ENCODE results near the gene RAB44. TPM values are rescaled to one million over a fixed set of nuclear protein-coding genes. Genes with fewer than 3 reads are reported as not detected.

Gene RAB44
- total and polyA plus RNA-seq, 7 donors: under 0.01 to 0.71 (median 0.17) TPM; not detected in 3

DNA sequence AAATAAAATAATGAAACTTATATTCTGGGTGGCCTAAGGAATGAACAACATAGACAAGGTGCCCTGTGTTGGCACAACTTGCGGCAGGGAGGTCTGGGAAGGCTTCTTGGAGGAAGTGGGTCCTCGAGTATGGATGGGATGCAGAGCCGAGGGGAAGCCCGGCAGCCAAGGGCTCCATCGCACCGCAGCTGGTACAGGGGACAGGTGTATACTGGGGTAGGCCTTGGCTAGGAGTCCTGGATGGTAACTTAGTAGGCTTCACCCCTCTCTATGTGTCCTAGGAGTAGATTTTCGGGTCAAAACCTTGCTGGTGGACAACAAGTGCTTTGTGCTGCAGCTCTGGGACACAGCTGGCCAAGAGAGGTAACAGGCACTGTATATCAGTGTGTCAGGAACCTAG, 28.0 kb downstream of the RAB44 start:
- Histone ChIP-seq H3K9me3 (no peaks in the 10 kb centered on the region), H3K4me1 (no peaks in the 10 kb centered on the region), H3K36me3 (no peaks in the 10 kb centered on the region), H3K27ac (no peak overlapping the region), H3K4me3 (no peak overlapping the region), H3K27me3 (no peaks in the 10 kb centered on the region)
- peak; percentile 52 for DNase-seq
- WGBS, 2 donors: 93 to 94% methylated on average over 7 of the region's 7 CpGs
- TF ChIP-seq EP300 (IDR thresholded peaks at IDR 0.05) (no peak), POLR2AphosphoS5 (IDR thresholded peaks at IDR 0.05) (no peak), POLR2A (IDR thresholded peaks at IDR 0.05) (no peak)
- TF ChIP-seq, protein P1, sequence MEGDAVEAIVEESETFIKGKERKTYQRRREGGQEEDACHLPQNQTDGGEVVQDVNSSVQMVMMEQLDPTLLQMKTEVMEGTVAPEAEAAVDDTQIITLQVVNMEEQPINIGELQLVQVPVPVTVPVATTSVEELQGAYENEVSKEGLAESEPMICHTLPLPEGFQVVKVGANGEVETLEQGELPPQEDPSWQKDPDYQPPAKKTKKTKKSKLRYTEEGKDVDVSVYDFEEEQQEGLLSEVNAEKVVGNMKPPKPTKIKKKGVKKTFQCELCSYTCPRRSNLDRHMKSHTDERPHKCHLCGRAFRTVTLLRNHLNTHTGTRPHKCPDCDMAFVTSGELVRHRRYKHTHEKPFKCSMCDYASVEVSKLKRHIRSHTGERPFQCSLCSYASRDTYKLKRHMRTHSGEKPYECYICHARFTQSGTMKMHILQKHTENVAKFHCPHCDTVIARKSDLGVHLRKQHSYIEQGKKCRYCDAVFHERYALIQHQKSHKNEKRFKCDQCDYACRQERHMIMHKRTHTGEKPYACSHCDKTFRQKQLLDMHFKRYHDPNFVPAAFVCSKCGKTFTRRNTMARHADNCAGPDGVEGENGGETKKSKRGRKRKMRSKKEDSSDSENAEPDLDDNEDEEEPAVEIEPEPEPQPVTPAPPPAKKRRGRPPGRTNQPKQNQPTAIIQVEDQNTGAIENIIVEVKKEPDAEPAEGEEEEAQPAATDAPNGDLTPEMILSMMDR (IDR thresholded peaks at IDR 0.05): no peak
- intact Hi-C loops (cut with DNase I): no loop called here

DNA sequence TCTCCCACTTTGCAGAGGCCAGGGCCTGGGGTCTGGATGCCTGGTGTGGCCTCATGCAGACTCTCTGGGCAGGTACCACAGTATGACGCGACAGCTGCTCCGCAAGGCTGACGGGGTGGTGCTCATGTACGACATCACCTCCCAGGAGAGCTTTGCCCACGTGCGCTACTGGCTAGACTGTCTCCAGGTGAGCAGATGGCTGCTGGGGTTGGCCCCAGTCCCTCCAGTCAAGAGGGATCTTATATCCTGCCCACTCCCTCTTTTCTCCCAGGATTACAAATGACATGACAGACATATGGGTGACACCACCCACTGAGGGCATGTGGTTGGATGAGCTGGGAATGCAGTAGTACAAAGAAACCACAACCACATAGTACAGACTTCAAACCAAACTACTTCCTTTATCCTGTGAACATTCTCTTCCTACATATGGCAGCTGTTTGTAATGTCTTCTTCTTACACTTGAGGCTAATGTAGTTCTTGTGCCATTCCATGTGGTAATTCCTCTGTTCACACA, 29.9 kb downstream of the RAB44 start:
- no peaks in the 10 kb centered on the region for H3K9me3 ChIP-seq
- intact Hi-C loops (cut with DNase I): no loop called here
- 87 to 89% methylated on average over 7 of the region's 7 CpGs for WGBS, 2 donors
- TF ChIP-seq EP300 (IDR thresholded peaks at IDR 0.05) (no peak), POLR2AphosphoS5 (IDR thresholded peaks at IDR 0.05) (no peak), POLR2A (IDR thresholded peaks at IDR 0.05) (no peak)
- TF ChIP-seq, protein P1 (IDR thresholded peaks at IDR 0.05): no peak
- H3K4me3 ChIP-seq: no peak overlapping the region
- H3K4me1 ChIP-seq: no peaks in the 10 kb centered on the region
- H3K27ac ChIP-seq: no peak overlapping the region
- no peaks in the 10 kb centered on the region for H3K27me3 ChIP-seq
- no peaks in the 10 kb centered on the region for H3K36me3 ChIP-seq
- no peak for DNase-seq

DNA sequence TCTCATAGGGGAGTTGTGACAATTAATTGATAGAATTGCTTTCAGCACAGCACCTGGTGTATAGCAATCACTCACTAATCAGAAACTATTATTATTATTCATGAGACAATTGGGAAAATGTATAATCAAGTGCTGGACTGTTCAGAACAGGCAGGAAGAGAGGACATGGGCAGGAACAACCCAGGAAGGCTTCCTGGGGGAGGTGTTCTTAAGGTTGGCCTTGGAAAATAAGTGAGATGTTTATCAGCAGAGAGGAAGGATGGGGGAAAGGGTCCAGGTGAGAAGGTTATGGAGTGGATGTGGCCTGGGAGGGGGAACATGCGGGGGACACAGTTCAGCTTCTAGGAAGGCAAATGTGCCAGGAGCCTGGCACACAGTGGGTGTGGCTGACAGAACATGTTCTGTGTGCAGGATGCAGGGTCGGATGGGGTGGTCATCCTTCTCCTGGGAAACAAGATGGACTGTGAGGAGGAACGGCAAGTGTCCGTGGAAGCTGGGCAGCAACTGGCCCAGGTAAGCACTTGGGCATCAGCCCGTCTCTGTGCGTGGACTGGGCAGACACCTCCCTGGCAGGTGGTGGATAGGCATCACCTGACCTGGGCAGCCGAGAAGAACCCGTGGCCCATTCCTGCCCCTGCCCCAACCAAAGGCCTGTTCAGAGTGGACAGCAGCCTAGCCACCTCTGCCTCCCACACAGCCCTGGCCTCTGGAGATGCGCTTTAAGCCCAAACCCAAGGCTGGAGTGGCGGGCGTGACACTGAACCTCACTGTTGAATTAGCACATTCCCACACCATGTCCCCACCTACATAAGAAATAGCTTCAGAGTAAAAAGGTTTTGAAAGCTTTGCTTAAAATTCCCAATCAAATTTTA, 30.9 kb downstream of the RAB44 start:
- TF ChIP-seq POLR2A (IDR thresholded peaks at IDR 0.05): no peak
- TF ChIP-seq, protein P1 (IDR thresholded peaks at IDR 0.05): no peak
- TF ChIP-seq EP300 (IDR thresholded peaks at IDR 0.05): no peak
- TF ChIP-seq POLR2AphosphoS5 (IDR thresholded peaks at IDR 0.05): no peak
- Histone ChIP-seq H3K27ac (no peak overlapping the region), H3K27me3 (no peaks in the 10 kb centered on the region), H3K9me3 (no peaks in the 10 kb centered on the region), H3K4me1 (no peaks in the 10 kb centered on the region), H3K36me3 (no peaks in the 10 kb centered on the region), H3K4me3 (no peak overlapping the region)
- WGBS, 2 donors: 82 to 90% methylated on average over 11 of the region's 11 CpGs
- DNase-seq: no peak
- intact Hi-C loops (cut with DNase I): no loop called here

DNA sequence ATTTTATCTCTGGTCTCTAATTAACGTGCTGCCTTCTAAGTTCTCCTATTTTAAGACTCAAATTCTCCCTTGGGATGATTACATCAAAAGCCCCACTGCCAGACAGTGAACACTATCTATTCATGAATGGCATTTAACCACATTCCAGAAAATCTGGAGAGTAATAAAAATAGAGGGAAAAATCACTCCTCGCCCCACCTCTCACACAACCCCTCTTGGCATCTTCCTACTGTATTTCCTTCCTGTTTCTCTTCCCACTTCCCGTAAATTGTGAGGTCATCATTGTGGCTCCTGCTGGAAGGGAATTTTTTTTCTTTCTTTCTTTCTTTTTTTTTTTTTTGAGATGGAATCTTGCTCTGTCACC, 31.5 kb downstream of the RAB44 start:
- intact Hi-C loops (cut with DNase I): no loop called here
- Histone ChIP-seq H3K4me1 (peaks cover 0 to under 1% (median 0%) of the 10 kb centered on the region in 4 donors), H3K4me3 (no peak overlapping the region), H3K27me3 (no peaks in the 10 kb centered on the region), H3K36me3 (no peaks in the 10 kb centered on the region), H3K9me3 (no peaks in the 10 kb centered on the region), H3K27ac (no peak overlapping the region)
- 53 to 67% methylated on average over 3 of the region's 3 CpGs for WGBS, 2 donors
- DNase-seq: no peak
- peak in 1 of 4 donors; percentile 17 for TF ChIP-seq POLR2AphosphoS5 (IDR thresholded peaks at IDR 0.05)
- TF ChIP-seq, protein P1 (IDR thresholded peaks at IDR 0.05): no peak
